Measurements from ENCODE around the gene DNAJC3.

The DNAJC3 gene

GRCh38 chr13:95842898-95843297 lies 166.0 kb downstream of the DNAJC3 start:
- Histone ChIP-seq H3K9me3 (ENCODE audit: insufficient read depth, low read length) (no peaks in the 10 kb centered on the region; the same call in 1 of the 2 replicates), H3K79me2 (ENCODE audit: insufficient read depth, low read length) (no peaks in the 10 kb centered on the region), H3K36me3 (ENCODE audit: low read length) (no peaks in the 10 kb centered on the region), H2AFZ (ENCODE audit: low read depth, low read length, severe bottlenecking) (no peak overlapping the region), H3K4me2 (ENCODE audit: low read depth, low read length, poor library complexity, severe bottlenecking) (no peak overlapping the region), H3K27ac (ENCODE audit: low read depth, low read length) (no peak overlapping the region), H3F3A (ENCODE audit: insufficient read depth) (no peaks in the 10 kb centered on the region), H4K20me1 (ENCODE audit: low read depth, low read length) (no peaks in the 10 kb centered on the region), H3K9me2 (replicated peaks; ENCODE audit: insufficient read depth, low read length) (no peaks in the 10 kb centered on the region), H3K4me3 (ENCODE audit: insufficient read depth, low read length, poor library complexity, severe bottlenecking) (no peak overlapping the region), H3K27me3 (ENCODE audit: low read length) (no peaks in the 10 kb centered on the region), H3K9ac (ENCODE audit: low read length) (no peak overlapping the region)
- TF ChIP-seq EZH2phosphoT487 (conservative IDR thresholded peaks at IDR 0.05; ENCODE audit: low read length) (no peak), CTCF (IDR thresholded peaks at IDR 0.05; ENCODE audit: insufficient read depth, low read length, poor library complexity, severe bottlenecking) (no peak)
